Loucy (cell line): ENCODE data around the gene SAPCD1.

ENCODE experiments used
- CTCF ChIP-seq: fragments of 200-600 bp; sonication (generic); conservative IDR thresholded peaks from 2 replicates; pipeline ENCODE4 v1.5.1; 2014; ENCODE audit warnings: mild to moderate bottlenecking, antibody characterized with exemption, low read length
- EZH2phosphoT487 ChIP-seq: fragments of 200-600 bp; IDR thresholded peaks from 2 replicates; pipeline ENCODE4 v1.6.1; 2018; ENCODE audit warnings: antibody characterized with exemption, mild to moderate bottlenecking, moderate library complexity, borderline replicate concordance

- no peak for TF ChIP-seq CTCF
- TF ChIP-seq EZH2phosphoT487: no peak
Observed at GRCh38 chr6:31715022-31715958, 47.2 kb upstream of the SAPCD1 start, which contains the start of gene LY6G6D.
